IPS-20b (cell line): ENCODE data around the gene PDLIM3.
"Not testable (repeated sequence)": the region's sequence is repeated elsewhere in the genome, so short reads cannot be mapped to it uniquely, and the experiment has no call there.

ENCODE experiments used
- H3K27ac ChIP-seq: one replicate; pipeline ENCODE4 v1.5.1; 2013; ENCODE audit warnings: low read length
- H3K27me3 ChIP-seq: 2 replicates; pipeline ENCODE4 v1.6.1; 2013; ENCODE audit warnings: mild to moderate bottlenecking, low read length, inconsistent platforms; ENCODE audit not compliant: insufficient read depth
- H3K36me3 ChIP-seq: 2 replicates; pipeline ENCODE4 v1.6.1; 2013; ENCODE audit warnings: low read depth, mild to moderate bottlenecking, inconsistent platforms, low read length, moderate library complexity; ENCODE audit not compliant: insufficient read depth
- H3K4me1 ChIP-seq: 2 replicates; pipeline ENCODE4 v1.6.1; 2013; ENCODE audit warnings: mild to moderate bottlenecking, control low read depth, inconsistent platforms, low read length, moderate library complexity; ENCODE audit not compliant: insufficient read depth
- H3K4me3 ChIP-seq: 2 replicates; pipeline ENCODE4 v1.5.1; 2013; ENCODE audit warnings: mild to moderate bottlenecking, low read length, inconsistent platforms
- H3K9ac ChIP-seq: 2 replicates; pipeline ENCODE4 v1.6.1; 2013; ENCODE audit warnings: low read depth, mild to moderate bottlenecking, inconsistent platforms, low read length, moderate library complexity
- H3K9me3 ChIP-seq: 2 replicates; pipeline ENCODE4 v1.6.1; 2013; ENCODE audit warnings: mild to moderate bottlenecking, low read depth, low read length, inconsistent platforms; ENCODE audit not compliant: insufficient read depth

PDLIM3 gene

DNA sequence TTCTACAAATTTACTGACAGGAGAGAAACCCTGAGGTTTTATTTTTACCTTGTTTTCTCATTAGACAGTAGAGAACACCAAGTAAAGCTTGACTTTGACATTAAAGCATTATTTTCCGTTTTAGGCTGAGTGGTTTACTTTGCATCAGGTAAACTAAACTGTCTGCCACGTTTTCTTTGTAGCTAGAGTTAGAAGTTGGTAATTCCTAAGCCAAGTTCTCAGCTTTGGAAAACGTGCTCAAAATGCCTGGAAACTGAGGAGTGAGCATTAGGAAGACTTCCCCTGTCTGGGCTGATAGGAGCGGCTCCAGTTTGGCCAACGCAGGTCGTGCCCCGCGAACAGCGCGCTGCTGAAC is 819 bp downstream of the PDLIM3 start:
- H3K36me3 ChIP-seq, result no peaks in the 10 kb centered on the region
- H3K27ac ChIP-seq, result no peak overlapping the region
- H3K4me3 ChIP-seq, result peak overlapping the region; percentile 75
- H3K4me1 ChIP-seq, result peaks cover 5% of the 10 kb centered on the region; the same call in 1 of the 2 replicates
- no peaks in the 10 kb centered on the region for H3K9me3 ChIP-seq
- H3K9ac ChIP-seq, result peak overlapping the region; percentile 76; the same call in 1 of the 2 replicates
- H3K27me3 ChIP-seq, result peaks cover 32% of the 10 kb centered on the region

DNA sequence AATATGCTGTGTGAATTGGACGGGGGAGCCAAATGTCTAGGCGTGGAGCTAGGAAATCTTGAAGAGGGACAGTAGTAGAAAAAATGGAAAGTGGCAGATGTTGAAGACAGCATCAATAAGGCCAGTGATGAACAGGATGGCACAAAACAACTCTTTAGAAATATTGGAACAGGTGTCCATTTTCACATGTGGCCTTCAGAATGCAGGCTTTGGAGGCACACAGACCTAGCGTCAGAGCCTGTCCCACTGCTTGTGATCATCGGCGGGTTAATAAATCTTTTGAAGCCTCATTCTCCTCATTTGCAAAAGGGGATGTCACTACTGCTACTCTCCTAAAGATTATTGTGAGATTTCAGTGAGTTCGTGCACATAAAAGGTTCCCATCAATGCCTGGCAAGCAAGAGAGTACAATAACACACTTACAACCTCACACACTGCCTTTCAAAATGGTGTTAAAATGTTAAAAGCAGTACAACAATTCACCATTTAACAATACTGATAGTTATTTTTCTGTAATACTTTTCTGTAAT is 2.4 kb downstream of the PDLIM3 start:
- H3K4me1 ChIP-seq, result peaks cover 5% of the 10 kb centered on the region; the same call in 1 of the 2 replicates
- H3K9ac ChIP-seq, result no peak overlapping the region
- peaks cover 23% of the 10 kb centered on the region for H3K27me3 ChIP-seq
- no peak overlapping the region for H3K4me3 ChIP-seq
- no peak overlapping the region for H3K27ac ChIP-seq
- no peaks in the 10 kb centered on the region for H3K36me3 ChIP-seq
- H3K9me3 ChIP-seq, result no peaks in the 10 kb centered on the region

DNA sequence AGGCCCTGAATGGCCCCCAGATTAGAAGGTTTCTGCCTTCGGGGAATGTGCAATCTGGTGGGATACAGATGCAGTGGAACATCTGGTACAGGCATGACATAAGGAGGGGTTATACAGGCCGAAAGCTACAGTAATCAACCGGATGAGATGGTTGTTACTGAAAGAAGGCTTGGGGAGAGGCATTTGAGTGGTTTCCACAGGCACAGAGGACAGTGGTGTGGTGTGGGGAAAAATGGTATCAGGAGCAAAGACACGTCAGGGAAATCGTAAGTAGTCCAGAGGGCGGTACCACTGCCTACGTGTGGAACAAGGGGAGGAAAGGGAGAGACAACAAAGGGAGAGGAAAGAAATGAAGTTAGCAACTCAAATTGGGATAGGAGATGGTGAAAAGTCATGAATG is 3.0 kb downstream of the PDLIM3 start:
- H3K4me1 ChIP-seq, result peaks cover 5% of the 10 kb centered on the region; the same call in 1 of the 2 replicates
- no peak overlapping the region for H3K27ac ChIP-seq
- no peaks in the 10 kb centered on the region for H3K36me3 ChIP-seq
- H3K9ac ChIP-seq, result no peak overlapping the region
- no peaks in the 10 kb centered on the region for H3K9me3 ChIP-seq
- peaks cover 23% of the 10 kb centered on the region for H3K27me3 ChIP-seq
- no peak overlapping the region for H3K4me3 ChIP-seq

DNA sequence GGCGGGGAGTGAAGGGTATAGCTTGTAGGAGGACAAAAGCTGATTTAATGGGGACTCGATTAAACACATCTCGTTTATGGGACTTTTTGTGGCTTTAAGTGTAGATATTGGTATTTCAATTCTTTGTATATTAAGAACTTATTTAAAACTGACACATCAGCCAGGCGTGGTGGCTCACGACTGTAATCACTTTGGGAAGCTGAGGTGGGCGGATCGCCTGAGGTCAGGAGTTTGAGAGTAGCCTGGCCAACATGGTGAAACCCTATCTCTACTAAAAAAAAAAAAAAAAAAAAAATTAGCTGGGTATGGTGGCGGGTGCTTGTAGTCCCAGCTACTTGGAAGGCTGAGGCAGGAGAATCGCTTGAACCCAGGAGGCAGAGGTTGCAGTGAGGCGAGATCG is 3.7 kb downstream of the PDLIM3 start:
- H3K4me1 ChIP-seq, H3K27ac ChIP-seq, H3K36me3 ChIP-seq, H3K9ac ChIP-seq, H3K4me3 ChIP-seq, H3K9me3 ChIP-seq: not testable (repeated sequence)
- peaks cover 20% of the 10 kb centered on the region for H3K27me3 ChIP-seq

DNA sequence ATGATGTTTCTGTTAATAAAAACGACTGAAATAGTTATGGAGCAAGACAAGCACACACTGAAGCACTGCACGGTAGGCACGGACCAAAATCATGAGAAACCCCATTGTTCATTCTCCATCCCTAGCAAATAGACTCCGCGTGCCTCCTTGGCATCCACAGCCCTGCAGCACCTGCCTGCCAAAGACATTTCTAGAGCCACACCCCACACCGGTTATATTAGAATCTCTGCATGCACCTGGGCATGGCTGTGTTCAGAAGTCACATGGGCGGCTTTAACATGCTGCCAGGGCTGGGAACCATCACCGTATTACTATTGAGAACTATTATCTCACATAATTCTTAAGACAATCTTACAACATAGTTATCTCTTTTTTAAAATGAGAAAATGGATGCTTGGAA is 5.9 kb downstream of the PDLIM3 start:
- Histone ChIP-seq H3K4me1 (no peaks in the 10 kb centered on the region; the same call in 1 of the 2 replicates), H3K9me3 (no peaks in the 10 kb centered on the region), H3K36me3 (no peaks in the 10 kb centered on the region), H3K4me3 (no peak overlapping the region), H3K27ac (no peak overlapping the region), H3K27me3 (peaks cover 8% of the 10 kb centered on the region), H3K9ac (no peak overlapping the region)

DNA sequence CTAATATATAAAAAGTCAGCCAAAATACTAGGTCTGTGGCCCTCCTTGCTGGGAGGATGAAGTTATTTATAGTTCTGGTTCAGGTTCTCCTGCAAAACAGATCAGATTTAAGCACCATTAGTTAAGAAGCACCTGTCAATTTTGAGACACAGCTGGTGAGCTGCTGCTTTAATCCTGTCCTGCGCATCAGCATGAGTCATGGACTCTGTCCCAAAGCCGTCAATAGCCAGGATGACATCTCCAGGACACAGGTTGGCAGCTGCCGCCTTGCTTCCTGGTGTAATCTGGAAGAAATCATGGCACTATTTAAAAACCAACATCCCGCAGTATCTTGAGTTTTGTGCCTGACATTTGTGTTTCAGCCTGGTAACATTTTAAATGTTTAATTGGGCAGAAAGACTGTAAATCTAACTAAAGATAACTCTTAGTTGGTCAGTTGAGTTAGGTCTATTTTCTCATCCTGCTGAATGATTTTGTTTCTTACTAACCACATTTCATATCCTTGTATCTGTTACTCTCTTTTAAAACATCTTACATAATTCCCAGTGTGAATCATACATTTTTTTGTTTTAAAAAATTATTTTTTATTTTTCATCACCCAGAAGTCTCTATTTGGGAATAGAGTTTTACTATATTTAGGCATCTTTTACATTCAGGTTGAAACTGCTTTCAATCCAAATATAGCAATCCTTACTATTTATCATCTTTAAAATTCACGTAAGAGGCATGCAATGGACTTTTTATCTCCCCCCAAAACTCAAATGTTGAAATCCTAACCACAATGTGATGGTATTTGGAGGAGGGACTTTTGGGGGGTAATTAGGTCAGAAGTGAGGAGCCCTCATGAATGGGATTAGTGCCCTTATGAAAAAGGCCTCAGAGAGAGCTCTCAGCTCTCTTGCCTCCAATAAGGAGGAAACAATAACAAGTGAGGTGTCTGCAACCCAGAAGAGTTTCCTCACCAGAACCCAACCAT is 10.1 kb downstream of the PDLIM3 start:
- no peak overlapping the region for H3K4me3 ChIP-seq
- no peaks in the 10 kb centered on the region for H3K9me3 ChIP-seq
- no peak overlapping the region for H3K27ac ChIP-seq

DNA sequence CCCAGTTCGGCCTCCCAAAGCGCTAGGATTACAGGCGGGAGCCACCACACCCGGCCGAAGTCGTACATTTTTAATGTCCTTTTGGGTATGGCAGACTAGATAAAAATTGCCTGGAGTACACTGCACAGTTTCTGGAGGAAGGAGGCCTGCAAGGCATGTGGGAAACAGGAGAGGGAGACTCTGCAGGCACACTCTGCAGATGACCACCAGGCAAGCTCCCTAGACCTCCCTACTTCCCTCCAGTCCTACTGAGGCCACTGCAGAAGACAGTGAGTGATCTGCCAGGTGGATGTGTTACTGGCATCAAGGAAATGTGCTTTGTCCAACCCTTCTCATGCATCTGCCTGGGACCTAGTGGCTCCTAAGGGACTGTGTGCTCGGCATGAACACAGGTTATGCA is 11.4 kb downstream of the PDLIM3 start:
- Histone ChIP-seq H3K36me3 (peaks cover 6% of the 10 kb centered on the region; the same call in 1 of the 2 replicates), H3K9me3 (no peaks in the 10 kb centered on the region), H3K4me1 (no peaks in the 10 kb centered on the region)

More for the DNA sequence above, 10.1 kb downstream of the PDLIM3 start:
- no peaks in the 10 kb centered on the region for H3K27me3 ChIP-seq
- no peaks in the 10 kb centered on the region for H3K4me1 ChIP-seq
- peaks cover 6% of the 10 kb centered on the region; the same call in 1 of the 2 replicates for H3K36me3 ChIP-seq
- H3K9ac ChIP-seq, result no peak overlapping the region

DNA sequence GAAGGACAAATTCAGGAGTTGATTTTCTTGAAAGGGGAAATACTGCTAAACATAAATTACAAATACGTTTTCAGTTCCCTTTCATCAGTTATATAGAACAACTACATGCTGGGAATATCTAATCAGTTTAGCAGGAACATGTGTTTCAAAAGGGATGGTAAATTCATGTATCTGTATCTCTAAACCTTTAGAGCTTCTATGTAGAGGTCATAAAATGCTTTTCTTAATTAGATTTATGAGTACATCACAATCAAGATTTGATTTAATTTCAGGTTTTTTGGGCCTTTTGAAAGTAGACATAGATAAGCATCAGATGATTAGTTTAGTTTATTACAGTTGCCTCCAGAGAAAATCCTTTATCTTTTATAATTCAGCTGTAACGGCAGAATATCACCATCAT is 12.9 kb downstream of the PDLIM3 start:
- Histone ChIP-seq H3K27me3 (no peaks in the 10 kb centered on the region), H3K9ac (no peak overlapping the region), H3K27ac (no peak overlapping the region), H3K36me3 (peaks cover 6% of the 10 kb centered on the region; the same call in 1 of the 2 replicates), H3K9me3 (no peaks in the 10 kb centered on the region), H3K4me3 (no peak overlapping the region), H3K4me1 (no peaks in the 10 kb centered on the region)

More for the DNA sequence above, 11.4 kb downstream of the PDLIM3 start:
- Histone ChIP-seq H3K9ac (no peak overlapping the region), H3K27me3 (no peaks in the 10 kb centered on the region), H3K4me3 (no peak overlapping the region), H3K27ac (no peak overlapping the region)

DNA sequence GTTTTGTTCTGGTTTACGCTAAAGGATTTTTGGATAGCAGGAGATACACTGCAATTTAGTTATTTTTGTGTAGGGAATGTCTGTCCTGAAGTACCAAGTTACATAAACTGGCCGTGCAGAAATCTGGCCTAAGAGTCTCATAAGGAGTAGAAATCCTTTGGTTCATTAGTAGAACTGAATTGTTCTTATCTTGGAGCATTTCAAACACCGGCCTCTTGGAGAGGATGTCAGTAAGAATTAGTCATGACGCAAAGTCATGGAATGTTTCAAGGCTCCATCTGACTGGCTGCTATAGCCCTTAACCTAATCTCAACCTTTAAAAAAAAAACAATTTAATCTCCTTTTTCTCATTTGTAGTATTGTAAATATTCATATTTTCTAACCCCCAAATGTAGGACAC is 15.2 kb downstream of the PDLIM3 start:
- no peak overlapping the region for H3K4me3 ChIP-seq
- no peaks in the 10 kb centered on the region for H3K4me1 ChIP-seq
- no peak overlapping the region for H3K9ac ChIP-seq
- H3K27me3 ChIP-seq, result no peaks in the 10 kb centered on the region
- H3K36me3 ChIP-seq, result peaks cover 6% of the 10 kb centered on the region; the same call in 1 of the 2 replicates
- no peak overlapping the region for H3K27ac ChIP-seq
- H3K9me3 ChIP-seq, result no peaks in the 10 kb centered on the region

DNA sequence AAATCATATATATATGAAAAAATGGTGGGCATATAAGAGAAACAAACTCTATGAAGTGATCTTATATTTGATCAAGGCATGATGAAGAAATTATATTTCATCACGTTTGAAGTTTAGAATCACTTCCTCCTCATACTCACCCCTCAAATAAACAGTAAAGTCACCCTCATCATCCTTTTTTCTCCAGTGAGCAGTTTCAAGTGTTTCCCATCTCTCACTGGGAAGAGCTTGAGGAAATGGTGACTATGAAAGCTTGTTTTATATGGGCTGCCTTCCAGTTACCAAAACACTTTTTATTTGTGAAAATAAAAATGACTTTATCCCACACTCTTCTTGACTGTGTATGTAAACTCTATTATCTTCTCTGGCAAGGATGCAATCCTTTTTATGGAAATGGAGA is 16.8 kb downstream of the PDLIM3 start:
- Histone ChIP-seq H3K4me1 (no peaks in the 10 kb centered on the region), H3K4me3 (no peak overlapping the region), H3K27me3 (no peaks in the 10 kb centered on the region), H3K9me3 (no peaks in the 10 kb centered on the region), H3K36me3 (peaks cover 6% of the 10 kb centered on the region; the same call in 1 of the 2 replicates), H3K9ac (no peak overlapping the region), H3K27ac (no peak overlapping the region)

DNA sequence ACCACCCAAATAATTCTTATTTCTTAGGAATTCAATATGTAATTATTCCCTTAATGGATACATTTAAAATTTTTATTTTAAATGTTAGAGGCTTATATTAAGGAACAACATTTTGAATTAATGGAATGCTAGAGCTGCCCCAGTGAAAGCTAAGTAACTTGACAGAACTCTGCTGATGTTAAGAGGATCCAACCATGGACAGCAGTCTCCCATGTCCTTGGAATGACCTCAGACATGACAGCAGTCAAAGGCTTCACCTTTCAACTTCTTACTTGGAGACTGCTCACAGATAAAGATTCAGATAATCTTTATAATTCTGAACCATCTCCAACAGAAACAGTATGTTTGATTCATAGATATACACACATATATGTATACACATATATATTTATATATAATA is 17.2 kb downstream of the PDLIM3 start:
- no peaks in the 10 kb centered on the region for H3K9me3 ChIP-seq
- peaks cover 4% of the 10 kb centered on the region; the same call in 1 of the 2 replicates for H3K36me3 ChIP-seq
- no peak overlapping the region for H3K9ac ChIP-seq
- no peaks in the 10 kb centered on the region for H3K27me3 ChIP-seq
- no peak overlapping the region for H3K27ac ChIP-seq
- no peak overlapping the region for H3K4me3 ChIP-seq
- no peaks in the 10 kb centered on the region for H3K4me1 ChIP-seq

DNA sequence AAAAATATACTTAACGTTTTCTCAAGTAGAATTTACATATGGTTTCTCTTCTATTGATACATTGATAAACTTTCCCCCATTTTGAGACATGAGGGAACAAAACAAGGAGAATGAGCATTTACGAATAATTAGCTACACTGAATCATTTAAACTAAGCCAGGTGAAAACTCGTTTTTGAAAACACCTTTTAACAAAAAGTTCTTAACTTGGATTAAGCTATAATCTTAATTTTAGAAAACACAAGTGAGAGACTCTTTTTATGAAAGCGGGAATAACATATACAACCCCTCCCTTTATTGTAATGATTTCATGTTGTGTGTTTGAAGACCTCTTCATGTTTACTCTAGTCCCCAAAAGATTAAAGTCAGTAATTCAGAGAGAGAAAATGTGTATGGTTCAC is 20.1 kb downstream of the PDLIM3 start:
- H3K27ac ChIP-seq, result no peak overlapping the region

More for the DNA sequence above, 20.1 kb downstream of the PDLIM3 start:
- no peaks in the 10 kb centered on the region for H3K27me3 ChIP-seq
- H3K9ac ChIP-seq, result no peak overlapping the region
- H3K4me1 ChIP-seq, result no peaks in the 10 kb centered on the region
- no peaks in the 10 kb centered on the region for H3K9me3 ChIP-seq
- no peak overlapping the region for H3K4me3 ChIP-seq
- no peaks in the 10 kb centered on the region for H3K36me3 ChIP-seq
